ENCODE measurements around the gene MYRF. TPM values are rescaled to one million over a fixed set of nuclear protein-coding genes. Genes with fewer than 3 reads are reported as not detected.
A peak's percentile ranks its signal among the peaks of the same experiment; 100 is the strongest.

MYRF gene
- total and polyA plus RNA-seq, 4 donors, result 11.9 to 41.2 (median 25.2) TPM

DNA sequence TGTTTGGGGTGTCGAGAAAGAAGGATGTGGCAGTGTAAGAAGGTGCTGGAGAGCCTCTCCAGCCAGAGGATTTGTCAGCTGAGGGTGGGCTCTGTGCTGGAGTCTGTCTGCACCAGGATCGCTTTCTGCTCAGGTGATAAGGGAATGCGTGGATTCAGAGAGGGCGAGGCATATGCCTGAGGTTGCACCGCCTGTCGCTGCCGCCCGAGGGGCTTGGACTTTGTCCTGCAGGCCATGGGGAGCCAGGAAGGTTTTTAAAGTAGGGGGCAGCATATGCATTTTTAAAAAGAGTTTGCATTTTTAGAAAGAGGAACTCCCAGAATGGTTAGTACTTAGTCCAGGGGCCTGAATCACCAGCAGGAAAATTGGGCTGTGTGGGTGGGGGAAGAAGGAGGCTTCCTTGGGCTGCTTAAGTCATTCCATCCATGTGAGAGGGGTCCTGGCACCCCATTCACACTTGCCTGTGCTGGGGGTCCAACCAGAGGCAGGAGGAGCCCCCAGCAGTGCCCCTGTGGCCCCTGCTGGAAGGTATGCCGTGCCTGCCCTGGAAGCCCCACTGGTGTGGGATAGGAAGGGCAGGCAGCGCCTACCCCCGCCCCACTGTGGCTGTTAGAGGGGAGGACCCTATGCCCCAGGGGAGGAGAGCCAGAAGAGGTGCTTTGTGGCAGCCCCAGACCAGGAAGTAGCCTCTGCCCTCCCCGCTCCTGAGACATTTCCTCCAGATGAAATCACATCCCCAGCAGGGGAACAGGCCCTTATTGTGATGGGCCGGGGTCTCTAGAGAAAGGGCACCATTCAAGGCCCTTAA is 35.8 kb upstream of the MYRF start:
- WGBS, 2 donors, result 62 to 78% methylated on average over 13 of the region's 13 CpGs
- no peak for ATAC-seq (ENCODE audit: insufficient read depth, low FRiP score)

DNA sequence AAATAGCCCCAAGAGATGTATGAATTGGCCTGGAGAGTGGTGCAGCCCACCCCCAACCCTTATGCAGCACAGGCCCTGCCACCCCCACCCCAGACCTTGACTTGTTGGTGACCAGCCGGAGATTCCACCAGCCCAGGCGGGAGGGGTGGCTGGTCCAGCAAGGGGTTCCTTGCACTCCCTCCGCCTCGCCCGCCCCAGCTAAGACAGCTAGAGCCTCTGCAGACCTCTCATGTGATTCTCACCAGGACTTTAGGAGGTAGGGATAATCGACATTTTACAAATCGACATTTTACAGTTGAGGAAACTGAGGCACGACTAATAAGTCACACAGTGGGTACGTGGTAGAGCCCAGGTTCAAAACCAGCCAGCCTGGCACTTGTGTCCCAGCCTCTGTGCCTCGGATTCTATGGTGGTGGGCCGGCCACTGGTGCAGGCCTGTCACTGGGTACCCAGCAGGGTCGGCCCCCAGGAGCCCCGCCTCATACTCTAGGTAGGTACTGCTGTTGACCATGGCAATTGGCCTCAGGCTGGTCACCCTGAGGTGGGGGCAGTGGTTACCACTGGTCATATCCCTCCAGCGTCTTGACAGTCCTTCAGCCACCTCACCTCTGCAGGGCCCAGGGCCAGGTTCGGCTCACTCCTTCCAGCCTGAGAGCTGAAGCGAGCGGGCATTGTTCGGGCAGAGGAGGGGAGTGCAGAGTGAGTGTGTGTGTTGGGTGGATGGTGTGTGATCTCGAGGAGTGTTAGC is 35.0 kb upstream of the MYRF start:
- H3K27ac ChIP-seq (ENCODE audit: low read depth in 1 of 2, low read length in 1 of 2), result no peak overlapping the region
- ATAC-seq (ENCODE audit: insufficient read depth, low FRiP score), result no peak
- H3K9ac ChIP-seq (ENCODE audit: insufficient read depth in 1 of 2, low read length in 2 of 2), result peak overlapping the region; percentile 67 to 76
- H3K9me3 ChIP-seq (ENCODE audit: control insufficient read depth in 4 of 4, insufficient read depth in 3 of 4, low read length in 3 of 4), result no peaks in the 10 kb centered on the region
- H3K27me3 ChIP-seq (ENCODE audit: control insufficient read depth in 3 of 3, insufficient read depth in 3 of 3, low read length in 2 of 3), result no peaks in the 10 kb centered on the region
- 93 to 94% methylated on average over 19 of the region's 19 CpGs for whole genome bisulfite sequencing, 2 donors
- H3K4me3 ChIP-seq, result no peak overlapping the region
- TF ChIP-seq, protein P1, sequence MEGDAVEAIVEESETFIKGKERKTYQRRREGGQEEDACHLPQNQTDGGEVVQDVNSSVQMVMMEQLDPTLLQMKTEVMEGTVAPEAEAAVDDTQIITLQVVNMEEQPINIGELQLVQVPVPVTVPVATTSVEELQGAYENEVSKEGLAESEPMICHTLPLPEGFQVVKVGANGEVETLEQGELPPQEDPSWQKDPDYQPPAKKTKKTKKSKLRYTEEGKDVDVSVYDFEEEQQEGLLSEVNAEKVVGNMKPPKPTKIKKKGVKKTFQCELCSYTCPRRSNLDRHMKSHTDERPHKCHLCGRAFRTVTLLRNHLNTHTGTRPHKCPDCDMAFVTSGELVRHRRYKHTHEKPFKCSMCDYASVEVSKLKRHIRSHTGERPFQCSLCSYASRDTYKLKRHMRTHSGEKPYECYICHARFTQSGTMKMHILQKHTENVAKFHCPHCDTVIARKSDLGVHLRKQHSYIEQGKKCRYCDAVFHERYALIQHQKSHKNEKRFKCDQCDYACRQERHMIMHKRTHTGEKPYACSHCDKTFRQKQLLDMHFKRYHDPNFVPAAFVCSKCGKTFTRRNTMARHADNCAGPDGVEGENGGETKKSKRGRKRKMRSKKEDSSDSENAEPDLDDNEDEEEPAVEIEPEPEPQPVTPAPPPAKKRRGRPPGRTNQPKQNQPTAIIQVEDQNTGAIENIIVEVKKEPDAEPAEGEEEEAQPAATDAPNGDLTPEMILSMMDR (IDR thresholded peaks at IDR 0.05; ENCODE audit: control extremely low read depth, extremely low read depth), result no peak
- DNase-seq, result no peak
- H3K4me1 ChIP-seq (ENCODE audit: control insufficient read depth in 5 of 5, insufficient read depth in 5 of 5, low read length in 5 of 5), result peaks cover 0 to 17% (median 8%) of the 10 kb centered on the region in 5 donors
- no peaks in the 10 kb centered on the region for H3K36me3 ChIP-seq (ENCODE audit: control insufficient read depth in 4 of 4, insufficient read depth in 4 of 4, low read length in 4 of 4)

More for the DNA sequence above, 35.8 kb upstream of the MYRF start:
- no peak overlapping the region for H3K9ac ChIP-seq (ENCODE audit: insufficient read depth in 1 of 2, low read length in 2 of 2)
- H3K9me3 ChIP-seq (ENCODE audit: control insufficient read depth in 4 of 4, insufficient read depth in 3 of 4, low read length in 3 of 4), result no peaks in the 10 kb centered on the region
- H3K27ac ChIP-seq (ENCODE audit: low read depth in 1 of 2, low read length in 1 of 2), result no peak overlapping the region
- H3K27me3 ChIP-seq (ENCODE audit: control insufficient read depth in 3 of 3, insufficient read depth in 3 of 3, low read length in 2 of 3), result no peaks in the 10 kb centered on the region
- no peak for DNase-seq
- H3K4me3 ChIP-seq, result no peak overlapping the region
- no peaks in the 10 kb centered on the region for H3K36me3 ChIP-seq (ENCODE audit: control insufficient read depth in 4 of 4, insufficient read depth in 4 of 4, low read length in 4 of 4)
- TF ChIP-seq, protein P1 (IDR thresholded peaks at IDR 0.05; ENCODE audit: control extremely low read depth, extremely low read depth), result no peak
- H3K4me1 ChIP-seq (ENCODE audit: control insufficient read depth in 5 of 5, insufficient read depth in 5 of 5, low read length in 5 of 5), result peaks cover 0 to 17% (median 8%) of the 10 kb centered on the region in 5 donors

DNA sequence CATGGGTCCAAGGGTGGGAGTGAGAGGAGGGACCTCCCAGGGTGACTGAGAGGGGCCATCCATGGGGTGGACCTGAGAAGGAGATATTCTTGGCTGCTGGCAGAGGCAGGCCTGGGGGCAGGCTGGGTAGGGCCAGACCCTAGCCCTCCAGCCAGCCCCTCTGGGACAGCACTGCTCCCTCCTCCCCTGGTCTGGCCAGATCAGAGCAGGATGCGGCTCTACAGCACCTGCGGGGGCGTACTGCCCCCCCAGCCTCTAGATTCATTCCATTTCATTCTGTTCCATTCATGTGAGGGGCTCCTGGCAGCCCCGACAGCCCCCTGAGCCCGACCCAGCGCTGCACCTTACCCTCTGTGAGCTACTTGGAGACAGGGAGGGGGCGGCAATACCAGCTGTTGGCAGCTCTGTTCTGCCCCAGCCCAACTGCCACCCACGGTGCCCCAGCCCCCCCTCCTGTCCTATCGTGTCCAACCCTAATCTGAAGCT is 34.3 kb upstream of the MYRF start:
- Histone ChIP-seq H3K9me3 (ENCODE audit: control insufficient read depth in 4 of 4, insufficient read depth in 3 of 4, low read length in 3 of 4) (no peaks in the 10 kb centered on the region), H3K36me3 (ENCODE audit: control insufficient read depth in 4 of 4, insufficient read depth in 4 of 4, low read length in 4 of 4) (no peaks in the 10 kb centered on the region), H3K4me1 (ENCODE audit: control insufficient read depth in 5 of 5, insufficient read depth in 5 of 5, low read length in 5 of 5) (peaks cover 0 to 17% (median 8%) of the 10 kb centered on the region in 5 donors), H3K9ac (ENCODE audit: insufficient read depth in 1 of 2, low read length in 2 of 2) (peak overlapping the region; percentile 67 to 76), H3K27me3 (ENCODE audit: control insufficient read depth in 3 of 3, insufficient read depth in 3 of 3, low read length in 2 of 3) (no peaks in the 10 kb centered on the region), H3K27ac (ENCODE audit: low read depth in 1 of 2, low read length in 1 of 2) (no peak overlapping the region), H3K4me3 (no peak overlapping the region)
- TF ChIP-seq, protein P1 (IDR thresholded peaks at IDR 0.05; ENCODE audit: control extremely low read depth, extremely low read depth), result no peak
- 39 to 61% methylated on average over 9 of the region's 9 CpGs for WGBS, 2 donors
- ATAC-seq (ENCODE audit: insufficient read depth, low FRiP score) (no peak), DNase-seq (peak in 2 of 3 donors; percentile 16 to 27)
